HG02588 (cell line): Measurements from ENCODE around the gene CASKIN1.
"Not testable (repeated sequence)": the region's sequence is repeated elsewhere in the genome, so short reads cannot be mapped to it uniquely, and the experiment has no call there.

Experiments
- ATAC-seq: cut with Tn5 transposase; IDR thresholded peaks from one replicate; pipeline ENCODE4 v1.9.1; 2021; ENCODE audit warnings: mild to moderate bottlenecking, moderate library complexity; ENCODE audit not compliant: unreplicated experiment

CASKIN1 gene

DNA sequence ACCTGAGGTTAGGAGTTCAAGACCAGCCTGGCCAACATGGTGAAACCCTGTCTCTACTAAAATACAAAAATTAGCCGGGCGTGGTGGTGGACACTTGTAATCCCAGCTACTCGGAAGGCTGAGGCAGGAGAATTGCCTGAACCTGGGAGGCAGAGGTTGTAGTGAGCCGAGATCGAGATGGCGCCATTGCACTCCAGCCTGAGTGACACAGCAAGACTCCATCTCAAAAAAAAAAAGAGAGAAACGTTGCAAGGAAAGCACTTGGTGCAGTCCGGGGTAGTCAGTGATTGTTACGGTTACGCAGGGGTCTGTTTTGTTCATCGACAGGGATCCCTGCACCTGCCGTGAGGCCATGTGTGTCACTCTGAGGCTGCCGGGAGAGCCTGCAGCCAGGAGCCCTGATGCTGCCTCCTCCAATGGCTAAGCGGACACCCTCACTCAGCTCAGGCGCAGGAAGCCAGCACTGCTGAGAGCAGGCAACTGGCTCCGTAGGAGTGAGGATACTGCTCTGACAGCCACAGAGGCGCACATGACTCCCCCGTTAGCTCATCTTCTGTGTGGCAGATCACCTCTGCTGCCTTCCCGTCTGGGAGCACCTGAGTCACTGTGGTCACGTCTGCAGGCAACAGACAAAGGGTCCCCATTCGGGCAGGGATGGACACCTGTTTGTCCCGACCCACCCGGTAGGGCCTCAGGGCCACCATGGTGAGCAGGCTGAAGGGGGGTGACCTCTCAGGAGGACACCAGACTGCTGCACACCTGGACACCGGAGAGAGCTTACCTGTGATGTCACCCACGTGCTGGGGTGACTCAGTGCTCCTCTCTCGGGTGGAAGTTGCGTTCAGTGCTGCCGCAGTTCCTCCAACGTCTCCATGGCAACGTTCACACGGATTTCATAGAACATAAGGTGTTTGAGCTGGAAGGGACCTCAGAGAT is 53.2 kb downstream of the CASKIN1 start:
- no peak for ATAC-seq

DNA sequence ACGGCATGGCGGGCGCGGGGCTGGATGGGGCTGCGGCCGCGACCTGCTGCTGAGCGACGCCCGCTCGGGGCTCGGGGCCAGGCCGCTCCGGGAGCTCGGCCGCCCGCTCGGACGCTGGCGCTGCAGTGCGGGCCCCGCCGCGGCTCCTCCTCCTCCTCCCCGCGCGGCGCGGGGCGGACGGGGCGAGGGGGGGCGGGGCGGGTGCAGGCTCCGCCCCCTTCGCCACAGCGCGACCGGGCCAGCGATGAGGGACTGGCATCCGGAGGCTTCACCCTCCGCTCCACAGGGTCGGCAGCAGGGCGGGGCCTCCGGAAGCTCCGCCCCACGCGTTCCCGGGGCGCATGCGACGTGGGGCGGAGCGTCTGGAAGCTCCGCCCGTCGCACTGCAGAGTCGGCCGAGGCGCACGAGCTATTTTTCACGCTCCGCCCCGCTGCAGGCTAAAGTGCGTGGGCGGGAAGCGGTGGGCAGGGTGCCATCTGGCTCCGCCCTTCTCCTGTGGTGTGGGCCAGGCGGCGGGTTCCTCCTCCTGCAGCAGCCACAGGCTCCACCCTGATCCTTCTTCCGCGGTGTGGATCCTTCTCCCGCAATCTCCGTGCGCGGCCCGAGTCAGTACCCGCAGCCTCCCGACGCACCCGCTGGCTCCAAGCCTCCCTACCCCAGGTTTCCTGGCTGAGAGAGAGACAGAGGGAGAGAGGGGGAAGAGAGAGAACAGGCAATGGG is 60.5 kb downstream of the CASKIN1 start, which contains the start of gene PKD1:
Gene PKD1, minus strand, starts transcription at position 129 of the 721 bp plus-strand sequence. CDS start 209 bp downstream, outside the sequence.
- ATAC-seq = not testable (repeated sequence)

DNA sequence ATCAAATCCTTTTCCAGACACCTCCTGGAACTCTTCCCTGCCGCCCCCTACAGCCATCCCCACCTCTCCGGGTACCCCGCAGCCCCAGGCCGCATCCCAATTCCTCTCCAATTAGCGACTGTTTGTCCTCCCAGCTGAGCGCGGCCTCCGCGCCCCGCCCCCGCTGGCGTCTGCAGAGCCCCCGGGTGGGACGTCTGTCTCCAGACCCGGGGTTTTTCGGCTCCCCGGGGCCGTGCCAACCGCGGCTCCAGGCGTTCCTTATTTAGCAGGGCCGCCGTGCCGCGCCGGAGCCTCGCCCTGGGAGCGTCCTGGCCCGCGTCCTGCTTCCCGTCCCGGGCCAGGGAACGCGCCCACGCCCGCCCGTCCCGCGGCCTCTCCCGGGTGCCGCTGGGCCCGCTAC is 61.3 kb downstream of the CASKIN1 start:
- not testable (repeated sequence) for ATAC-seq

DNA sequence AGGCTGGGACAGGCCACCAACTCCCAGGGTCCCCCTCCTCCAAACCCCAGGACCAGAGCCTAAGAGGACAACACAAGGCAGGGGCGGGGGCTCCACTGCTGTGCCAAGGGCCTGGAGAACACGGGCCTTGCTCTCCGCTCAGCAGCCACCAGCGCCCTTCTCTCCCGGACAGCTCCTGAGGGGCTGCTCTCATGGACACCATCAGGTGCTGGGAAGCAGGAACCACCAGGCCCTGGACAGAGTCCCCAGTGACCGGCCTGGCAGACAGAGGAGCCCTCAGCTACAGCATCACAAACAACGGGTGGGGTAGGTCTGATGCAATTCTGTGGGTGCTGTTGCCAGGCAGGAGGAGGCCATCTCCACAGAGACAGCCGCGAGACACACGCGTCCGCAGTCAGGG is 62.6 kb downstream of the CASKIN1 start:
- not testable (repeated sequence) for ATAC-seq

DNA sequence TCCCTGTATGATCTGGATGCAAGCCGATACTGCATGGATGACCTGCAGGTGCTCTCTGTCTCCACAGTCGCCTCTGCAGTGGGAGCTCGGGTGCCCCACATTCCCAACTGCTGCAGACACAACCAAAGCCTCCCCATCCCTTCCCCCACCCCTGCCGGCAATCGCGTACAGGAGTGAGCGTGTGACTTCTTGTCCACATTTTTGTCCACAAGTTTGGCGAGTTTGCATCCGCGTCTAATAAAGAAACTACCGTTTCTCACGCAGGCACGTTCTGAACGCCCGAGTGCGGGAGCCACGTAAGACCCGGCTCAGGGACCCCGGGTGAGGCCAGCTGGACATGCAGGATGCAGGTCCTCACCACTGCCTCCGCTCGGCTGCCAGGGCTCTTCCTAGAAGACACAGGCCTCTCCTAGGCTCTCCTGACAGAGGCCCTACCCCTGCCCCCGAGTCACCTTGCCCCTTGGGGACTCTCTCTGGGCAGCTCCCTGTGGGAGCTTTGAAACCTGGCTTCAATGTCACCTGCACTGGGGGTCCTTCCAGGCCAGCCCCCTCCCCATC is 66.4 kb downstream of the CASKIN1 start:
- ATAC-seq = not testable (repeated sequence)

DNA sequence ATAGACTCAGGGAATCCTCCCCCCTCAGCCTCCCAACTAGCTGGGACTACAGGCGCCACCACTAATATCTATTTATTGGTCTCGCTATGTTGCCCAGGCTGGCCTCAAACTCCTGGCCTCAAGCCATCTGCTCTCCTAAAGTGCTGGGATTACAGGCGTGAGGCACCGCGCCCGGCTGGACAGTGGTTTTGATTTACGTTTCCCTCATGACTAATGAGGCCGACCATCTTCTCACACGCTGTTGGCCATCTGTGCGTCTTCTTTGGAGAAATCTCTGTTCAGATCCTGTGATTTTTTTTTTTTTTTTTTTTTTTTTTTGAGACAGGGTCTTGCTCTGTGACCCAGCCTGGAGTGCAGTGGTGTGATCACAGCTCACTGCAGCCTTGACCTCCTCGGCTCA is 67.2 kb downstream of the CASKIN1 start:
- ATAC-seq = not testable (repeated sequence)

DNA sequence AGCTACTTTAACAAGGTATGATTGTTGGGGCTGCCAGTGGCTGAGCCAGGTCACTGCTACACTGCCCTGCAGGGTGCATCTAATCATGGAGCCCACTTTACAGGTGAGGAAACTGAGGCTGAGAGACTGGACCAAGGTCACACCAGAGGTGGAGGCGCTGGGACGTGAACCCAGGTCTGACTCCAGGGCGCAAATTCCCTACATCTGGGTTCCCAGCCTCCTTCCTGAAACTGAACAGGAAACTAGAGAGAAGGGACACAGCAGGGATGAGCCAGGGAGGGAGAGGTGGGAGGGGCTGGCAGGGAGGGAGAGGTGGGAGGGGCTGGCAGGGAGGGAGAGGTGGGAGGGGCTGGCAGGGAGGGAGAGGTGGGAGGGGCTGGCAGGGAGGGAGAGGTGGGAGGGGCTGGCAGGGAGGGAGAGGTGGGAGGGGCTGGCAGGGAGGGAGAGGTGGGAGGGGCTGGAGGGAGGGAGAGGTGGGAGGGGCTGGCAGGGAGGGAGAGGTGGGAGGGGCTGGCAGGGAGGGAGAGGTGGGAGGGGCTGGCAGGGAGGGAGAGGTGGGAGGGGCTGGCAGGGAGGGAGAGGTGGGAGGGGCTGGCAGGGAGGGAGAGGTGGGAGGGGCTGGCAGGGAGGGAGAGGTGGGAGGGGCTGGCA is 68.7 kb downstream of the CASKIN1 start:
- not testable (repeated sequence) for ATAC-seq
